Hypothalamus (tissue), 51 donors: ENCODE measurements around the gene ABHD8.

ENCODE experiments used
- DNase-seq, 51 donors: peaks; one replicate each; lab custom pipeline; 2025; lab: John Stamatoyannopoulos, UW

Gene ABHD8

GRCh38 chr19:17334414-17335409, 31.5 kb upstream of the ABHD8 start, which contains the start of gene ANO8:
ANO8 (minus strand) TSS chr19:17334855; CDS start chr19:17334670, 185 bp downstream.
- peak; percentile 54 to 99 (median 91) for DNase-seq

- DNase-seq: peak in 5 of 51 donors; percentile 18 to 38 (median 34)
Measured at GRCh38 chr19:17333611-17334413, 30.6 kb upstream of the ABHD8 start.

- DNase-seq: peak in 7 of 51 donors; percentile 10 to 44 (median 29)
Measured at GRCh38 chr19:17332677-17333581, 29.7 kb upstream of the ABHD8 start.

- no peak for DNase-seq
Measured at GRCh38 chr19:17332360-17332676, 29.1 kb upstream of the ABHD8 start.

GRCh38 chr19:17331045-17331558, 27.9 kb upstream of the ABHD8 start:
- DNase-seq: no peak

GRCh38 chr19:17330262-17331044, 27.2 kb upstream of the ABHD8 start:
- DNase-seq: no peak

GRCh38 chr19:17329366-17330261, 26.4 kb upstream of the ABHD8 start:
- DNase-seq: no peak

GRCh38 chr19:17328517-17329365, 25.5 kb upstream of the ABHD8 start:
- DNase-seq: no peak

- peak in 9 of 51 donors; percentile 14 to 41 (median 22) for DNase-seq
Measured at GRCh38 chr19:17327654-17328516, 24.7 kb upstream of the ABHD8 start.

GRCh38 chr19:17327068-17327653, 23.9 kb upstream of the ABHD8 start:
- no peak for DNase-seq

- no peak for DNase-seq
Measured at GRCh38 chr19:17326595-17326966, 23.4 kb upstream of the ABHD8 start.

GRCh38 chr19:17325881-17326594, 22.8 kb upstream of the ABHD8 start:
- DNase-seq: peak in 41 of 51 donors; percentile 7 to 88 (median 61)

- peak in 2 of 51 donors; percentile 4 to 27 for DNase-seq
Measured at GRCh38 chr19:17325133-17325532, 21.9 kb upstream of the ABHD8 start.

- DNase-seq: no peak
Measured at GRCh38 chr19:17324357-17325114, 21.3 kb upstream of the ABHD8 start.

GRCh38 chr19:17323964-17324332, 20.7 kb upstream of the ABHD8 start:
- no peak for DNase-seq
